Breast epithelium (tissue), 4 donors: ENCODE data around the gene ANKMY1. TPM values are rescaled to one million over a fixed set of nuclear protein-coding genes. Genes with fewer than 3 reads are reported as not detected.

Experiments used
- DNase-seq, 2 donors: peaks; one replicate each; pipeline ENCODE4 v3.0.0-alpha.2; 2019; ENCODE audit warnings: low spot score in 2 of 2
- H3K27ac ChIP-seq, 2 donors: fragments of 200-600 bp; sonication (generic) in 1 of 2; one replicate each; pipeline ENCODE4 v1.5.1; 2016 to 2019; ENCODE audit warnings: mild to moderate bottlenecking in 1 of 2
- H3K27me3 ChIP-seq, 2 donors: fragments of 200-600 bp; sonication (generic) in 1 of 2; one replicate each; pipeline versions ENCODE4 v1.5.1 to v1.6.0; 2017 to 2019; ENCODE audit warnings: control low read depth in 1 of 2, mild to moderate bottlenecking in 1 of 2
- H3K36me3 ChIP-seq: fragments of 200-600 bp; one replicate; pipeline ENCODE4 v1.5.1; 2019
- H3K4me1 ChIP-seq, 2 donors: fragments of 200-600 bp; sonication (generic); one replicate each; pipeline ENCODE4 v1.5.1; 2016 to 2019; ENCODE audit warnings: control low read depth in 1 of 2
- H3K4me3 ChIP-seq, 3 donors: fragments of 200-600 bp; sonication (generic); 1 replicate in 2 of 3; 2 replicates in 1 of 3; pipeline ENCODE4 v1.5.1; 2016 to 2019; ENCODE audit warnings: mild to moderate bottlenecking in 3 of 3, moderate library complexity in 2 of 3
- H3K9me3 ChIP-seq, 2 donors: fragments of 200-600 bp; sonication (generic) in 1 of 2; one replicate each; pipeline ENCODE4 v1.5.1; 2016 to 2019; ENCODE audit warnings: control low read depth in 1 of 2
- POLR2A ChIP-seq: fragments of 450-650 bp; IDR thresholded peaks from one replicate; pipeline ENCODE4 v1.6.1; 2016; ENCODE audit warnings: antibody characterized with exemption, mild to moderate bottlenecking, moderate library complexity
- POLR2AphosphoS5 ChIP-seq, 3 donors: sonication (generic); formaldehyde crosslinking; IDR thresholded peaks; one replicate each; pipeline ENCODE4 v1.6.1; 2017; ENCODE audit warnings: antibody characterized with exemption in 3 of 3
- intact Hi-C: fragments of 100-400 bp; cut with DNase I; formaldehyde crosslinking; loops from one replicate; pipeline ENCODE4 v1.15.1; 2023; ENCODE audit warnings: low total_unique reads
- total RNA-seq, 3 donors: library from RNA; depleted of rRNA; stranded (reverse); fragments of >200 nt; gene quantifications; one replicate each; pipeline ENCODE4 v1.1.0, GENCODE V29; 2016
- TF ChIP-seq, protein P1 (sequence below), 3 donors: fragments of 450-650 bp; IDR thresholded peaks; one replicate each; pipeline ENCODE4 v1.5.1; 2016 to 2017; ENCODE audit warnings: antibody characterized with exemption in 3 of 3, mild to moderate bottlenecking in 3 of 3, moderate library complexity in 3 of 3

ANKMY1 gene
- total RNA-seq, 3 donors from 2014 or later = 13.0 to 32.8 (median 19.0) TPM

DNA sequence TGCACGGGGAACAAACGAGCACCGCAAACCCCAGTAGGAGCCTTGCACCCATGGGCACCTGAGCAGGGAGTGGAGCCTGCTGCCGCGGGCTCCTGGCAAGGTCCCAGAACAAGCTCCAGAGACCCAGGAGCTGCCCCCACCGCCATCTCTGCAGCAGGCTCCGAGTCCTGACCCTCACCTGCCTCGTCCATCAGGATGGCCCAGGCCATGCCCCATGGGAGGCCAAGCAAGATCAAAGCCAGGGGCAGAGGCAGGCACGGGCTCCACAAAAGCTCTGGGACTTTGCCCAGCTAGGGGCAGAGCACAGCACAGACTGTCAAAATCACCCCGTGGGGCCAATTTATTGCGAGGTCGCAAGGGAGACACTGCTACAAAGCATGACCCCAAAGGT, 78.7 kb downstream of the ANKMY1 start:
- no peak for DNase-seq
- H3K27me3 ChIP-seq = no peaks in the 10 kb centered on the region
- H3K36me3 ChIP-seq = no peaks in the 10 kb centered on the region

DNA sequence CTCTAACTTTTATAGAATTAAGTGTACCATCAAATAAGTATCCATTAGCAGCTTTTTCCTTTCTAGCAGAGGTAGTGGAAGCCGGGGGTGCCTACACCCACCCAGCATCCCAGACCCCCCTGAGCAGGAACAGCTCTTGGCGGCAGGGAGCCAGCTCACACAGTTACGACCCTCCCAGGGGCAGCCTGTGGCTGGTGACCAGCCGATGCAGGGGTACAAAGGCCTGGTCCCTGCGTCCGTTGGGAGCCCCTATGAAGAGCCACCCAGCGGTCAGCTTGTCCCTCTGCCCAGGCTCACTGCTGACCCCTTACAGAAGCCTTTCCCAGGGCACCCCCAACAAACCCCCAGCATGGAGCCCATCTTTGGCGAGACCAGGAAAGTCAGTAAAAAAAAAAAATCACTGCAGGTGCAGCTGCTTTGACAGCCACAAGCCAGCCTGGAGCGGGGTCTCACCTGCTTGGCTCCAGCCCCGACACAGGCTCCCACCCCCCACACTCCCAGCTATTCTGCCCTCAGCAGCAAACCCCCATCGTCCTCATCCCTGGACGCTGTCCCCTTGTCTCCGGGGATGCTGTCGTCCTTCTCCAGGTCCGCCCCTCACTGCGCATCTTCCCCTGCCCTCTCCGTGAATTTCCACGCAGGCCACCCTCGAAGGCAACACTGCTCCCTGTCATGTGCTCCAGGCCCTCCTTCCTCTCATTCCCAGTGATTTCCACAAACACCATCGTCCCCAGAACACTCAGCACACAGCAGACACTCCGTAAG, 79.3 kb downstream of the ANKMY1 start:
- Histone ChIP-seq H3K27me3 (no peaks in the 10 kb centered on the region), H3K36me3 (no peaks in the 10 kb centered on the region), H3K4me3 (no peak overlapping the region), H3K4me1 (no peaks in the 10 kb centered on the region), H3K9me3 (peaks cover 0 to 23% of the 10 kb centered on the region in 2 donors), H3K27ac (no peak overlapping the region)
- intact Hi-C loops = no loop called here
- TF ChIP-seq POLR2A = no peak
- TF ChIP-seq POLR2AphosphoS5 (IDR thresholded peaks at IDR 0.05) = no peak
- TF ChIP-seq, protein P1, sequence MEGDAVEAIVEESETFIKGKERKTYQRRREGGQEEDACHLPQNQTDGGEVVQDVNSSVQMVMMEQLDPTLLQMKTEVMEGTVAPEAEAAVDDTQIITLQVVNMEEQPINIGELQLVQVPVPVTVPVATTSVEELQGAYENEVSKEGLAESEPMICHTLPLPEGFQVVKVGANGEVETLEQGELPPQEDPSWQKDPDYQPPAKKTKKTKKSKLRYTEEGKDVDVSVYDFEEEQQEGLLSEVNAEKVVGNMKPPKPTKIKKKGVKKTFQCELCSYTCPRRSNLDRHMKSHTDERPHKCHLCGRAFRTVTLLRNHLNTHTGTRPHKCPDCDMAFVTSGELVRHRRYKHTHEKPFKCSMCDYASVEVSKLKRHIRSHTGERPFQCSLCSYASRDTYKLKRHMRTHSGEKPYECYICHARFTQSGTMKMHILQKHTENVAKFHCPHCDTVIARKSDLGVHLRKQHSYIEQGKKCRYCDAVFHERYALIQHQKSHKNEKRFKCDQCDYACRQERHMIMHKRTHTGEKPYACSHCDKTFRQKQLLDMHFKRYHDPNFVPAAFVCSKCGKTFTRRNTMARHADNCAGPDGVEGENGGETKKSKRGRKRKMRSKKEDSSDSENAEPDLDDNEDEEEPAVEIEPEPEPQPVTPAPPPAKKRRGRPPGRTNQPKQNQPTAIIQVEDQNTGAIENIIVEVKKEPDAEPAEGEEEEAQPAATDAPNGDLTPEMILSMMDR (IDR thresholded peaks at IDR 0.05) = no peak
- DNase-seq = peak in 1 of 2 donors; percentile 6

More for the DNA sequence above, 78.7 kb downstream of the ANKMY1 start:
- Histone ChIP-seq H3K9me3 (peaks cover 0 to 18% of the 10 kb centered on the region in 2 donors), H3K4me3 (no peak overlapping the region), H3K27ac (no peak overlapping the region), H3K4me1 (no peaks in the 10 kb centered on the region)
- intact Hi-C loops = no loop called here
- TF ChIP-seq, protein P1 (IDR thresholded peaks at IDR 0.05) = no peak
- TF ChIP-seq POLR2A = no peak
- TF ChIP-seq POLR2AphosphoS5 (IDR thresholded peaks at IDR 0.05) = no peak

DNA sequence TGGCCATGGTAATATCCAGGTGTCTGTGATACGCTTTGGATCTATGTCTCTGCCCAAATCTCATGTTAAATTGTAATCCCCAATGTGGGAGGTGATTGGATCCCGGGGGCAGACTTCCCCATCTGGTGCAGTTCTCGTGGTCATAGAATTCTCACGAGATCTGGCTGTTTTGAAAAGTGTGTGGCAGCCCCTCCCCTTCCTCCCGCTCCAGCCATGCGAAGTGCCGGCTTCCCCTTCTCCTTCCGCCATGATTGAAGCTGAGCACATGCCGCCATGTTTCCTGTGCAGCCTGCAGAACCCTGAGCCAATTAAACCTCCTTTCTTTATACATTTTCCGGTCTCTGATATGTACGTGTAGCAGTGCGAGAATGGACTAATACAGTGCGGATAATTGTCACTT, 79.9 kb downstream of the ANKMY1 start:
- Histone ChIP-seq H3K9me3 (peaks cover 0 to 23% of the 10 kb centered on the region in 2 donors), H3K4me3 (no peak overlapping the region), H3K27ac (no peak overlapping the region), H3K27me3 (no peaks in the 10 kb centered on the region), H3K4me1 (no peaks in the 10 kb centered on the region), H3K36me3 (no peaks in the 10 kb centered on the region)
- DNase-seq = peak in 1 of 2 donors; percentile 10
- no peak for TF ChIP-seq POLR2AphosphoS5 (IDR thresholded peaks at IDR 0.05)
- TF ChIP-seq, protein P1 (IDR thresholded peaks at IDR 0.05) = no peak
- TF ChIP-seq POLR2A = no peak
- intact Hi-C loops = no loop called here

DNA sequence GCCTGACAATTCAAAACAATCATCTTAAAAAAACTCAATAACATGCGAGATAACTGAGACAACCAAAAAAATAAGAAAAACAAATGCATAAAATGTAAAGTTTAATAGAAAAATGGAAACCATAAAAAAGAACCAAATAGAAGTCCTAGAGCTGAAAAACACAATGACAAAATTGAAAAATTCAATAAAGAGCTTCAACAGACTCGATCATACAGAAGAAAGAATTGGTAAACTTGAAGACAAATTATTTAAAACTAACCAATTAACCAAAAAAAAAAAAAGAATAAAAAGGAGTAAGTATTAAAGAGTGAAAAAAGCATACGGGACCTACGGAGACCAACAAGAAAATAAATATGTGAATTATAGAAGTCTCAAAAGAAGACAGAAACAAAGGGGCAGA, 84.6 kb downstream of the ANKMY1 start:
- H3K36me3 ChIP-seq = no peaks in the 10 kb centered on the region
- DNase-seq = no peak
- intact Hi-C loops = no loop called here

More for the DNA sequence above, 84.6 kb downstream of the ANKMY1 start:
- H3K27ac ChIP-seq = no peak overlapping the region
- TF ChIP-seq POLR2A (no peak), POLR2AphosphoS5 (IDR thresholded peaks at IDR 0.05) (no peak)
- TF ChIP-seq, protein P1 (IDR thresholded peaks at IDR 0.05) = no peak
- peaks cover 10 to 23% of the 10 kb centered on the region in 2 donors for H3K9me3 ChIP-seq
- H3K4me3 ChIP-seq = no peak overlapping the region
- H3K4me1 ChIP-seq = no peaks in the 10 kb centered on the region
- no peaks in the 10 kb centered on the region for H3K27me3 ChIP-seq
